Measurements from ENCODE around the gene PDLIM1. TPM values are rescaled to one million over a fixed set of nuclear protein-coding genes. Genes with fewer than 3 reads are reported as not detected.

Gene PDLIM1
- total and polyA plus RNA-seq, 2 of the 8 experiments (the other 6 are each of a cell fraction or from before 2014, with no cell fraction given): 169 to 245 TPM

GRCh38 chr10:95217476-95217875, 73.3 kb downstream of the PDLIM1 start (continued):
- TF ChIP-seq CHD7 (IDR thresholded peaks at IDR 0.05; ENCODE audit: insufficient replicate concordance, low read length) (no peak), KDM1A (IDR thresholded peaks at IDR 0.05; ENCODE audit: borderline replicate concordance, low read length) (no peak), TEAD4 (IDR thresholded peaks at IDR 0.05; ENCODE audit: low read depth, low read length) (no peak), BACH1 (IDR thresholded peaks at IDR 0.05; ENCODE audit: low read length) (no peak), RFX5 (IDR thresholded peaks at IDR 0.05; ENCODE audit: borderline replicate concordance, low read depth, low read length) (no peak), FOSL1 (IDR thresholded peaks at IDR 0.05; ENCODE audit: insufficient read depth, low read depth, low read length) (no peak), CBX8 (IDR thresholded peaks at IDR 0.05; ENCODE audit: borderline replicate concordance, low read depth, low read length) (no peak), TAF1 (IDR thresholded peaks at IDR 0.05; ENCODE audit: low read depth, low read length) (no peak), KDM4A (IDR thresholded peaks at IDR 0.05; ENCODE audit: low read depth, low read length, severe bottlenecking) (no peak), RXRA (IDR thresholded peaks at IDR 0.05; ENCODE audit: insufficient read depth, low read depth, low read length) (no peak), SP4 (IDR thresholded peaks at IDR 0.05; ENCODE audit: low read length) (no peak), TCF12 (IDR thresholded peaks at IDR 0.05; ENCODE audit: low read depth, low read length) (no peak), TAF7 (optimal IDR thresholded peaks at IDR 0.05; ENCODE audit: borderline replicate concordance, low read depth, low read length) (no peak)

Data from H1 (cell line).